HepG2 (cell line): Measurements from ENCODE around the gene ZNHIT1. TPM values are rescaled to one million over a fixed set of nuclear protein-coding genes. Genes with fewer than 3 reads are reported as not detected.

Source experiments
- ARNT ChIP-seq: fragments of 450-650 bp; IDR thresholded peaks from 2 replicates; pipeline ENCODE4 v1.6.1; 2017
- ATF7 ChIP-seq, 2 experiments: fragments of 450-650 bp in 1 of 2; sonication (generic) in 1 of 2; formaldehyde crosslinking in 1 of 2; IDR thresholded peaks; 2 replicates each; pipeline versions ENCODE4 v1.4.0 to v1.6.1; 2016 to 2020; ENCODE audit warnings: antibody characterized with exemption in 1 of 2, mild to moderate bottlenecking in 1 of 2, missing genetic modification reagents in 1 of 2
- GTF3A ChIP-seq: sonication (generic); formaldehyde crosslinking; conservative IDR thresholded peaks from 2 replicates; pipeline ENCODE4 v1.4.0; 2020; ENCODE audit warnings: mild to moderate bottlenecking, missing genetic modification reagents
- MLXIP ChIP-seq: sonication (generic); formaldehyde crosslinking; IDR thresholded peaks from 2 replicates; pipeline ENCODE4 v1.9.0; 2021; ENCODE audit warnings: missing genetic modification reagents, borderline replicate concordance
- NFE2 ChIP-seq: sonication (generic); formaldehyde crosslinking; IDR thresholded peaks from 2 replicates; pipeline ENCODE4 v1.4.0; 2020; ENCODE audit warnings: missing genetic modification reagents
- NR1H2 ChIP-seq: sonication (generic); formaldehyde crosslinking; IDR thresholded peaks from 2 replicates; pipeline ENCODE4 v1.8.1; 2022; ENCODE audit warnings: low read depth, missing genetic modification reagents, borderline replicate concordance
- PAX8 ChIP-seq: sonication (generic); formaldehyde crosslinking; IDR thresholded peaks from 2 replicates; pipeline ENCODE4 v1.8.0; 2022; ENCODE audit warnings: mild to moderate bottlenecking, missing genetic modification reagents, borderline replicate concordance
- PRPF4 ChIP-seq: fragments of 200-400 bp; formaldehyde crosslinking; IDR thresholded peaks from 2 replicates; pipeline ENCODE4 v1.6.1; 2016; ENCODE audit warnings: low read length, low read depth; ENCODE audit not compliant: poor library complexity, severe bottlenecking
- THAP11 ChIP-seq: IDR thresholded peaks from 2 replicates; pipeline ENCODE4 v1.6.1; 2016; ENCODE audit warnings: missing biosample characterization, missing genetic modification reagents
- TP53 ChIP-seq: sonication (generic); formaldehyde crosslinking; conservative IDR thresholded peaks from 2 replicates; pipeline ENCODE4 v1.4.0; 2020; ENCODE audit warnings: missing genetic modification reagents
- ZBTB44 ChIP-seq: sonication (generic); formaldehyde crosslinking; IDR thresholded peaks from 2 replicates; pipeline ENCODE4 v1.4.0; 2020; ENCODE audit warnings: missing genetic modification reagents
- ZNF251 ChIP-seq: sonication (generic); formaldehyde crosslinking; IDR thresholded peaks from 2 replicates; pipeline ENCODE4 v1.9.0; 2021; ENCODE audit warnings: mild to moderate bottlenecking, missing genetic modification reagents
- ZNF256 ChIP-seq: sonication (generic); formaldehyde crosslinking; conservative IDR thresholded peaks from 2 replicates; pipeline ENCODE4 v1.4.0; 2020; ENCODE audit warnings: missing genetic modification reagents
- ZNF276 ChIP-seq: sonication (generic); formaldehyde crosslinking; IDR thresholded peaks from 2 replicates; pipeline ENCODE4 v1.4.0; 2020; ENCODE audit warnings: mild to moderate bottlenecking, low read depth, missing genetic modification reagents
- ZNF33A ChIP-seq: sonication (generic); formaldehyde crosslinking; IDR thresholded peaks from 2 replicates; pipeline ENCODE4 v1.5.1; 2020; ENCODE audit warnings: missing genetic modification reagents, mild to moderate bottlenecking, moderate library complexity, borderline replicate concordance
- ZNF343 ChIP-seq: sonication (generic); formaldehyde crosslinking; IDR thresholded peaks from 2 replicates; pipeline ENCODE4 v1.4.0; 2020; ENCODE audit warnings: mild to moderate bottlenecking, missing genetic modification reagents
- ZNF441 ChIP-seq: sonication (generic); formaldehyde crosslinking; IDR thresholded peaks from 2 replicates; pipeline ENCODE4 v1.7.0; 2021; ENCODE audit warnings: missing genetic modification reagents, borderline replicate concordance
- ZNF724P ChIP-seq: sonication (generic); formaldehyde crosslinking; IDR thresholded peaks from 2 replicates; pipeline ENCODE4 v1.8.0; 2022; ENCODE audit warnings: missing genetic modification reagents, borderline replicate concordance
- polyA plus RNA-seq, 8 experiments: library from polyadenylated mRNA; depleted of rRNA in 3 of 8; stranded (reverse) in 7 of 8; unstranded in 1 of 8; fragments of >200 nt; fragmentation: Illumina TruSeq in 4 of 8; extraction: Trizol in 4 of 8; gene quantifications; 2 replicates each; pipeline versions ENCODE4 v1.2.1 to v1.2.3, GENCODE V29; 2011 to 2016; ENCODE audit warnings: low read depth in 4 of 8, missing spikeins in 1 of 8, mixed read lengths in 1 of 8; ENCODE audit not compliant: insufficient read depth in 1 of 8
- total RNA-seq, 5 experiments: library from RNA; depleted of rRNA; stranded (reverse); fragments of >200 nt; fragmentation: Illumina TruSeq; extraction: Trizol; gene quantifications; 2 replicates each; pipeline ENCODE4 v1.2.3, GENCODE V29; 2016; ENCODE audit warnings: low read depth in 1 of 5
- TF ChIP-seq, protein P1 (sequence below): sonication (generic); formaldehyde crosslinking; IDR thresholded peaks from 2 replicates; pipeline ENCODE4 v1.5.0; 2020; ENCODE audit warnings: missing genetic modification reagents, mild to moderate bottlenecking, borderline replicate concordance
- TF ChIP-seq, protein P2 (sequence below): sonication (generic); IDR thresholded peaks from 2 replicates; pipeline ENCODE4 v1.6.1; 2016; ENCODE audit warnings: low read depth, borderline replicate concordance
- TF ChIP-seq, protein P3 (sequence below): sonication (generic); formaldehyde crosslinking; IDR thresholded peaks from 2 replicates; pipeline ENCODE4 v1.9.0; 2021; ENCODE audit warnings: missing genetic modification reagents, mild to moderate bottlenecking, borderline replicate concordance

ZNHIT1 gene
- total and polyA plus RNA-seq, 2 of the 13 experiments (the other 11 are each of a cell fraction or from before 2014, with no cell fraction given), result 32.5 to 64.5 TPM

DNA sequence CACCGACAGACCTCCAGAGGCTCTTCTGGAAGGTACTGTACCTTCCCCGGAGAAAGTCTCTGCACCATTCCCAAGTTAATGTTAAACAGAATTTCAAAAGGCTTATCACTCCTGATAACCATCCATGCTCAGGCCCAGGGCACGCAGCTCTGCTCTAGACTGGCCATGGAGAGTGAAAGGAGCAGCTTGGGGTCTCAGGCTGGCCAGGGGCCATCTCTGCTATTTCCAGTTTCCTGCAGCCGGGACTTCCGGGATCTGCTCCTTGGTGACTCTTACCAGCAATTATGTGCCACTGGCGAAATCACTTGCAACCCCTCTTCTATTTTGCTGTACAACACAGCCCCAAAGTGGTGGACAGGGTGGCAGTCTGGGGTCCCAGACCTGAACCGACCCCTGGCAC lies 13.7 kb downstream of the ZNHIT1 start (continued):
- TF ChIP-seq, protein P1, sequence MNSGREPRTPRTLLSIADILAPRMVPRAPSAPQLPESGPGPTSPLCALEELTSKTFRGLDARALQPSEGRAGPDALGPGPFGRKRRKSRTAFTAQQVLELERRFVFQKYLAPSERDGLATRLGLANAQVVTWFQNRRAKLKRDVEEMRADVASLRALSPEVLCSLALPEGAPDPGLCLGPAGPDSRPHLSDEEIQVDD (CRISPR knock-in tag), result no peak
- TF ChIP-seq ZNF276 (CRISPR knock-in tag) (no peak), ZNF256 (CRISPR knock-in tag) (no peak), THAP11 (CRISPR knock-in tag) (no peak), TP53 (no peak), PAX8 (CRISPR knock-in tag) (no peak), ZNF441 (no peak), ARNT (no peak), ZBTB44 (CRISPR knock-in tag) (no peak), ZNF33A (CRISPR knock-in tag) (no peak), NFE2 (CRISPR knock-in tag) (no peak), ZNF251 (CRISPR knock-in tag) (no peak), NR1H2 (no peak), ATF7 (IDR thresholded peaks at IDR 0.05) (no peak), ATF7 (CRISPR knock-in tag; IDR thresholded peaks at IDR 0.05) (no peak), ZNF724P (no peak), ZNF343 (CRISPR knock-in tag) (no peak), GTF3A (CRISPR knock-in tag) (no peak), MLXIP (CRISPR knock-in tag) (no peak), PRPF4 (no peak)
- TF ChIP-seq, protein P2, sequence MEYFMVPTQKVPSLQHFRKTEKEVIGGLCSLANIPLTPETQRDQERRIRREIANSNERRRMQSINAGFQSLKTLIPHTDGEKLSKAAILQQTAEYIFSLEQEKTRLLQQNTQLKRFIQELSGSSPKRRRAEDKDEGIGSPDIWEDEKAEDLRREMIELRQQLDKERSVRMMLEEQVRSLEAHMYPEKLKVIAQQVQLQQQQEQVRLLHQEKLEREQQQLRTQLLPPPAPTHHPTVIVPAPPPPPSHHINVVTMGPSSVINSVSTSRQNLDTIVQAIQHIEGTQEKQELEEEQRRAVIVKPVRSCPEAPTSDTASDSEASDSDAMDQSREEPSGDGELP, result no peak
- TF ChIP-seq, protein P3, sequence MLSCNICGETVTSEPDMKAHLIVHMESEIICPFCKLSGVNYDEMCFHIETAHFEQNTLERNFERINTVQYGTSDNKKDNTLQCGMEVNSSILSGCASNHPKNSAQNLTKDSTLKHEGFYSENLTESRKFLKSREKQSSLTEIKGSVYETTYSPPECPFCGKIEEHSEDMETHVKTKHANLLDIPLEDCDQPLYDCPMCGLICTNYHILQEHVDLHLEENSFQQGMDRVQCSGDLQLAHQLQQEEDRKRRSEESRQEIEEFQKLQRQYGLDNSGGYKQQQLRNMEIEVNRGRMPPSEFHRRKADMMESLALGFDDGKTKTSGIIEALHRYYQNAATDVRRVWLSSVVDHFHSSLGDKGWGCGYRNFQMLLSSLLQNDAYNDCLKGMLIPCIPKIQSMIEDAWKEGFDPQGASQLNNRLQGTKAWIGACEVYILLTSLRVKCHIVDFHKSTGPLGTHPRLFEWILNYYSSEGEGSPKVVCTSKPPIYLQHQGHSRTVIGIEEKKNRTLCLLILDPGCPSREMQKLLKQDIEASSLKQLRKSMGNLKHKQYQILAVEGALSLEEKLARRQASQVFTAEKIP (CRISPR knock-in tag), result no peak
